K562 (cell line): ENCODE results near the gene RRP7A. TPM values are rescaled to one million over a fixed set of nuclear protein-coding genes. Genes with fewer than 3 reads are reported as not detected.

ENCODE experiments used
- ATAC-seq: fragments of 200-7000 bp; cut with Tn5 transposase; 3 replicates; pipeline ENCODE4 v1.9.1; 2020; ENCODE audit warnings: moderate library complexity
- BruUV-seq: library from RNA; stranded (reverse); fragments of 400-500 nt; replicated peaks from 2 replicates; lab custom pipeline; 2021; lab: Mats Ljungman, UMichigan
- CTCF ChIA-PET: fragments of 300-600 bp; formaldehyde crosslinking; extraction: SDS; loops from one replicate; lab custom pipeline; 2021; ENCODE audit warnings: low intra/inter-chr PET ratio; lab: Yijun Ruan, JAX
- POLR2A ChIA-PET: fragments of 300-600, 350-650 bp; sonication (Branson Sonifier 250); formaldehyde crosslinking; extraction: SDS; loops from one replicate; lab custom pipeline; 2021; ENCODE audit warnings: antibody characterized with exemption, inconsistent platforms; lab: Yijun Ruan, JAX
- DNase-seq, 4 experiments: peaks; one replicate each; pipeline versions ENCODE4 v3.0.0 to v3.0.0-alpha.2; 2011 to 2018; ENCODE audit warnings: low spot score in 3 of 4, mixed read lengths in 3 of 4; ENCODE audit errors: extremely low read depth in 1 of 4
- FAIRE-seq: peaks from 2 replicates; lab custom pipeline; 2011; peaks lifted over from hg19 to GRCh38; lab: Jason Lieb, UNC
- H2AFZ ChIP-seq: 2 replicates; pipeline ENCODE4 v1.6.0; 2011; ENCODE audit warnings: low read depth, low read length, control low read depth, inconsistent platforms
- H3K27ac ChIP-seq: fragments of 200-600 bp; 3 replicates; pipeline ENCODE4 v1.8.0; 2011; ENCODE audit warnings: low read depth, mild to moderate bottlenecking, control low read depth, inconsistent platforms, low read length, moderate library complexity, mixed read lengths; ENCODE audit errors: extremely low read depth
- H3K27me3 ChIP-seq, 2 experiments: fragments of 300-600 bp in 1 of 2; 2 replicates in 1 of 2; 3 replicates in 1 of 2; pipeline versions ENCODE4 v1.6.0 to v1.8.0; 2011; ENCODE audit warnings: inconsistent platforms in 2 of 2, low read length in 2 of 2, mild to moderate bottlenecking in 1 of 2, mixed read lengths in 1 of 2, moderate library complexity in 1 of 2; ENCODE audit not compliant: control insufficient read depth in 2 of 2, insufficient read depth in 2 of 2
- H3K36me3 ChIP-seq: fragments of 300-600 bp; 3 replicates; pipeline ENCODE4 v1.8.0; 2011; ENCODE audit warnings: mild to moderate bottlenecking, low read length, inconsistent platforms; ENCODE audit not compliant: control insufficient read depth, insufficient read depth
- H3K4me1 ChIP-seq, 2 experiments: fragments of 200-600 bp in 1 of 2; replicated peaks in 1 of 2; 2 replicates in 1 of 2; 3 replicates in 1 of 2; pipeline versions ENCODE4 v1.5.1 to v1.8.0; 2011; ENCODE audit warnings: inconsistent platforms in 2 of 2, low read length in 2 of 2, mild to moderate bottlenecking in 1 of 2, mixed read lengths in 1 of 2, moderate library complexity in 1 of 2; ENCODE audit not compliant: control insufficient read depth in 2 of 2, insufficient read depth in 2 of 2
- H3K4me2 ChIP-seq: 2 replicates; pipeline ENCODE4 v1.6.1; 2011; ENCODE audit warnings: low read length, control low read depth, inconsistent platforms, mixed read lengths; ENCODE audit not compliant: insufficient read depth
- H3K4me3 ChIP-seq: fragments of 200-600 bp; sonication (generic), shearing (Covaris generic); 2 replicates; pipeline ENCODE4 v1.5.1; 2016; ENCODE audit warnings: control low read depth, inconsistent platforms
- H3K79me2 ChIP-seq: fragments of 200-600 bp; 3 replicates; pipeline ENCODE4 v1.8.0; 2011; ENCODE audit warnings: low read length, inconsistent platforms; ENCODE audit not compliant: control insufficient read depth, insufficient read depth
- H3K9ac ChIP-seq, 2 experiments: 2 replicates each; pipeline versions ENCODE4 v1.6.0 to v1.6.1; 2011; ENCODE audit warnings: low read depth in 2 of 2, low read length in 2 of 2, control low read depth in 1 of 2, inconsistent platforms in 1 of 2, mild to moderate bottlenecking in 1 of 2, mixed read lengths in 1 of 2; ENCODE audit not compliant: insufficient read depth in 1 of 2
- H3K9me1 ChIP-seq: one replicate; pipeline ENCODE4 v1.6.0; 2011; ENCODE audit warnings: inconsistent platforms, mild to moderate bottlenecking, low read length, moderate library complexity; ENCODE audit not compliant: control insufficient read depth, insufficient read depth
- H3K9me3 ChIP-seq: replicated peaks from 2 replicates; pipeline ENCODE4 v1.5.1; 2011; ENCODE audit warnings: low read depth, low read length, inconsistent platforms; ENCODE audit not compliant: control insufficient read depth, insufficient read depth
- H4K20me1 ChIP-seq: replicated peaks from 2 replicates; pipeline ENCODE4 v1.6.1; 2011; ENCODE audit warnings: low read length, inconsistent platforms, mixed read lengths; ENCODE audit not compliant: control insufficient read depth, insufficient read depth
- FOXP1 ChIP-seq: sonication (generic); formaldehyde crosslinking; IDR thresholded peaks from 2 replicates; pipeline ENCODE4 v1.8.0; 2022; ENCODE audit warnings: mild to moderate bottlenecking, missing genetic modification reagents
- PRDM10 ChIP-seq: fragments of 450-650 bp; IDR thresholded peaks from 2 replicates; pipeline ENCODE4 v1.6.1; 2018; ENCODE audit not compliant: partially characterized antibody
- WGBS: fragments of 100-300 bp; shearing (Covaris generic); methylation state at CpG from one replicate; pipeline ENCODE4 v1.1.6; 2016; ENCODE audit warnings: low coverage, mixed read lengths; ENCODE audit not compliant: insufficient coverage; ENCODE audit errors: missing lambda C conversion rate; 5-methylcytosine and 5-hydroxymethylcytosine counted together
- in situ Hi-C: fragments of 300-500 bp; cut with MboI; formaldehyde crosslinking; loops from 4 replicates; pipeline ENCODE4 v1.15.0; 2018; ENCODE audit warnings: inconsistent platforms, mixed read lengths
- intact Hi-C: fragments of 100-400 bp; cut with micrococcal nuclease; formaldehyde crosslinking; loops from 2 replicates; pipeline ENCODE4 v1.14.2; 2022
- polyA plus RNA-seq, 8 experiments: library from polyadenylated mRNA; depleted of rRNA in 4 of 8; stranded (reverse) in 5 of 8; unstranded in 3 of 8; fragments of >200 nt; fragmentation: Nextera tagmentation in 2 of 8; fragmentation: Illumina TruSeq in 1 of 8; extraction: Ambion mirVana in 2 of 8; extraction: Trizol in 1 of 8; gene quantifications; 2 replicates each; pipeline versions ENCODE4 v1.2.1 to v1.2.3, GENCODE V29; 2011 to 2014; ENCODE audit warnings: inconsistent platforms in 1 of 8, missing spikeins in 1 of 8
- total RNA-seq, 7 experiments: library from RNA; depleted of rRNA in 6 of 7; stranded (reverse); fragments of >200 nt in 6 of 7; fragmentation: Illumina TruSeq in 2 of 7; extraction: Trizol in 2 of 7; gene quantifications; 2 replicates each; pipeline versions ENCODE4 v1.2.1 to v1.2.3, GENCODE V29; 2011 to 2021; ENCODE audit warnings: low replicate concordance in 1 of 7

Gene RRP7A
- total and polyA plus RNA-seq, 9 of the 15 experiments (the other 6 are each of a cell fraction or from before 2014, with no cell fraction given) = 3.4 to 74.1 (median 40.3) TPM

- TF ChIP-seq FOXP1 (CRISPR knock-in tag) (no peak), PRDM10 (peak; percentile 56)
- TF ChIP-seq, all 486 proteins: peak for 1
- Histone ChIP-seq H3K36me3 (peaks cover 37% of the 10 kb centered on the region; the same call in 1 of the 3 replicates), H4K20me1 (no peaks in the 10 kb centered on the region), H3K4me2 (no peak overlapping the region), H2AFZ (no peak overlapping the region), H3K4me1 (peaks cover 10 to 26% of the 10 kb centered on the region in 2 experiments; a peak in 4 of 5 replicates), H3K79me2 (no peaks in the 10 kb centered on the region; the same call in 2 of the 3 replicates), H3K27ac (peak overlapping the region; percentile 46; the same call in 1 of the 3 replicates), H3K4me3 (no peak overlapping the region), H3K9ac (peak overlapping the region in 1 of 2 experiments; percentile 77; a peak in 1 of 4 replicates), H3K9me3 (no peaks in the 10 kb centered on the region; the same call in 1 of the 2 replicates), H3K27me3 (no peaks in the 10 kb centered on the region), H3K9me1 (no peaks in the 10 kb centered on the region)
- no peak for DNase-seq
- ChIA-PET POLR2A (interaction anchor here (0.6 kb wide), 1 partner anchor 22 kb away, joined by 3 read pairs; no protein-coding TSS in a partner anchor), CTCF (no interaction called here)
- 68% methylated on average over 5 of the region's 5 CpGs for WGBS
- BruUV-seq = no TSS peak
- ATAC-seq = no peak
- no peak for FAIRE-seq
- in situ Hi-C loops (loop anchor here (5.0 kb wide), 1 partner anchor 50 kb away; no protein-coding TSS in a partner anchor), intact Hi-C loops (no loop called here)
Observed at GRCh38 chr22:42561856-42562255, 42.3 kb upstream of the RRP7A start.
